Measurements from ENCODE around the gene KIF6. TPM values are rescaled to one million over a fixed set of nuclear protein-coding genes. Genes with fewer than 3 reads are reported as not detected.

Gene KIF6
- total RNA-seq, 1 donor from 2014 or later = 1.5 TPM

DNA sequence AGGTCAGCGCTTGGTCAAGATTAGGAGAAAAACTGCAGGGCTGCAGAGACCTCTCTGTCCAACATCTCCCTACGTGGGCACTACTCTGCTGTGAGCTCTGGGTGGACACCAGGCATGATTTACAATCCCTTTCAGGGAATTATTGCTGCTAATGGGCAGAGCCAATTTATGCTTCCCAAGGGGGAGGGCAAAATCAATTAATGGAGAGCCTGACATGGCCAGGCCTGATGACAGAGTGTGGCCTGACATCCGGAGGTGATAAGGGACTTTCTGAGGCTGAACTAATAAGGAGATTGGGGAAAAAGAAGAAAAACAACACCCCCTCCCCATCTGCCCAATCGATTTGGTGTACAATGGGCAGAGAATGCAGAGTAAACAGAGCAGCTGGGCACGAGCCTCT, 397.7 kb downstream of the KIF6 start:
- H3K9me3 Mint-ChIP-seq = no peaks in the 10 kb centered on the region
- no peak for DNase-seq (ENCODE audit: low read depth, low spot score)
- no peak overlapping the region for H3K27ac Mint-ChIP-seq (ENCODE audit: unreplicated experiment)
- peaks cover 4% of the 10 kb centered on the region for H3K4me1 Mint-ChIP-seq
- no peak overlapping the region for H3K4me3 Mint-ChIP-seq
- TF ChIP-seq, protein P1, sequence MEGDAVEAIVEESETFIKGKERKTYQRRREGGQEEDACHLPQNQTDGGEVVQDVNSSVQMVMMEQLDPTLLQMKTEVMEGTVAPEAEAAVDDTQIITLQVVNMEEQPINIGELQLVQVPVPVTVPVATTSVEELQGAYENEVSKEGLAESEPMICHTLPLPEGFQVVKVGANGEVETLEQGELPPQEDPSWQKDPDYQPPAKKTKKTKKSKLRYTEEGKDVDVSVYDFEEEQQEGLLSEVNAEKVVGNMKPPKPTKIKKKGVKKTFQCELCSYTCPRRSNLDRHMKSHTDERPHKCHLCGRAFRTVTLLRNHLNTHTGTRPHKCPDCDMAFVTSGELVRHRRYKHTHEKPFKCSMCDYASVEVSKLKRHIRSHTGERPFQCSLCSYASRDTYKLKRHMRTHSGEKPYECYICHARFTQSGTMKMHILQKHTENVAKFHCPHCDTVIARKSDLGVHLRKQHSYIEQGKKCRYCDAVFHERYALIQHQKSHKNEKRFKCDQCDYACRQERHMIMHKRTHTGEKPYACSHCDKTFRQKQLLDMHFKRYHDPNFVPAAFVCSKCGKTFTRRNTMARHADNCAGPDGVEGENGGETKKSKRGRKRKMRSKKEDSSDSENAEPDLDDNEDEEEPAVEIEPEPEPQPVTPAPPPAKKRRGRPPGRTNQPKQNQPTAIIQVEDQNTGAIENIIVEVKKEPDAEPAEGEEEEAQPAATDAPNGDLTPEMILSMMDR (conservative IDR thresholded peaks at IDR 0.05) = no peak
- H3K27me3 Mint-ChIP-seq (ENCODE audit: low read depth) = peaks cover 14% of the 10 kb centered on the region
- no peaks in the 10 kb centered on the region for H3K36me3 Mint-ChIP-seq (ENCODE audit: low read depth)

DNA sequence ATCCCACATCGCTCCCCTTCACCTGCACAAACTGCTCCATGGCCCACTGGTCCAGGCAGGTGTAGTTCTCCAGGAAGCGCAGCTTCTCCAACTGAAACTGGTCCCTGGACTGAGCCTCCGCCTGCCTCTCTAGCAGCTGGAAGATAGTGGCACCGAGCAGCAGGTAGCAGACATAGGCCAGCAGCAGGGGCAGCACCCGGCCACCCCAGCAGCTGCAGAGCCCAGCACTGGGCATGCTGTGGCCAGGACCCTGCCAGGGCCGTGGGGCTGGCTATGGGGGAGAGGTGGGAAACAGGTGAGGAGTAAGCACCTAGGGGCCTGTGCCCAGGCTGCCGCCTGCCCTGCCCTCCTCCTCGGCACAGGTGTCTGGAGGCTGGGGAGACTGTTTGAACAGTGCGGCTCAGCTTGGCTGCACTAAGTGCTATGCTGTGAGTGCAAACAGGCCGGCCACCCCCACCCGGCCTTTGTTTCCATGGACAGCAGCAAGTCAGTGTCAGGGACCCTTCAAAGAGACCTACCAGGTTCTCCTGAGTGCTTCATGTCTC, 402.8 kb downstream of the KIF6 start, which contains the start of gene KCNK16:
TSS of gene KCNK16 (minus strand) at position 397 of the 545 bp plus-strand sequence. CDS start at position 235, 162 bp downstream.
- Mint-ChIP-seq H3K9me3 (no peaks in the 10 kb centered on the region), H3K4me1 (no peaks in the 10 kb centered on the region), H3K27me3 (ENCODE audit: low read depth) (peaks cover 38% of the 10 kb centered on the region), H3K36me3 (ENCODE audit: low read depth) (no peaks in the 10 kb centered on the region), H3K4me3 (no peak within 1 kb of the TSS), H3K27ac (ENCODE audit: unreplicated experiment) (no peak within 1 kb of the TSS)
- DNase-seq (ENCODE audit: low read depth, low spot score) = no peak
- TF ChIP-seq, protein P1 (conservative IDR thresholded peaks at IDR 0.05) = no peak

DNA sequence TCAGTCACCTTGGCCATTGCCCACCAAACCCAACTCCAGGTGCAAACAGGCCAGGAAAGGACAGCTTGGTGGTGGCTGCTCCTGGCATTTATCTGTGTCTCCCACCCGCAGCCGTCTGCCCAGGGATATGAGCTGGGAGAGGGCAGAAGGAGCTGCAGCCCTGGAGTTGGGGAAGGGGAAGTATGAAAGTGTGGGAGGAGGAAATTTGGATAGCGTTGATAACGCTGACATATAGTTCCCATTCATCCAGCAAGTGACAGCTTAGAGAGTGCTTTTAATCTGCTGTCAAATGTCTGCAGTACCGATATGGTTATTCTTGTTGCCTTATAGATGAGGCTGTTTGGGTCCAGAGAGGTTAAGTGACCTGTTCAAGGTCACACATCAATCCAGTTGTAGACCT, 403.4 kb downstream of the KIF6 start:
- DNase-seq (ENCODE audit: low read depth, low spot score) = no peak
- Mint-ChIP-seq H3K4me1 (no peaks in the 10 kb centered on the region), H3K27ac (ENCODE audit: unreplicated experiment) (no peak overlapping the region), H3K36me3 (ENCODE audit: low read depth) (no peaks in the 10 kb centered on the region), H3K9me3 (no peaks in the 10 kb centered on the region), H3K4me3 (no peak overlapping the region), H3K27me3 (ENCODE audit: low read depth) (peaks cover 40% of the 10 kb centered on the region)
- TF ChIP-seq, protein P1 (conservative IDR thresholded peaks at IDR 0.05) = no peak

DNA sequence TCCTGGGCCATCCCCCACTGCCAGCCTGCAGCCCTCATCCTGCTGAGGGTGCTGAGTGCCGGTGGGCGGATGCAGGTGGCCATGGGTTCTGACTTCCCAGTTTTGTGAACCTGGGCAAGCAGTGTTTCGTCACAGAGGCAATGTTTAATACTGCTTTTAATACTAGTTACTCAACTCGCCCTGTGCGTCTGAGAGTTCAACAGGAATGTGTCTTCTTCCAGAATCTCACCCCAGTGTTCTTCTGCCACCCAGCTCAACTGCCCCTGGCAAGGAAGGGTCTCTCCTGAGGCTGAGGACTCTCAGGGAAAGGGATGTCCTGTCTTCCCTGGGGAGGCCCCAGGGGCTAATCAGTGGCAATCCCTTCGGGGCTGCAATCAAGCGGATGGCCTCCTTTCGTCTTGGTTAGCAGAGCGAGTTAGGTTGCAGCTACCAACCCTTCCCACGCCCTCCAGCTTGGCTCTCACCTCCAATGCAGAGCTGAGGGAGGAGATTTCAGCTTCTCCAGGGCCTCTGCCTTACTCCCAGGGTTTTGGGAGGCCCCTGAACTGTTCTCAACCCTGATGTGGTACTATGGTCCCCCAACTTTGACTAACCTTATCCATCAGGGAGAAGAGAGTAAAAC, 404.7 kb downstream of the KIF6 start:
- Mint-ChIP-seq H3K27ac (ENCODE audit: unreplicated experiment) (no peak overlapping the region), H3K4me1 (no peaks in the 10 kb centered on the region), H3K4me3 (no peak overlapping the region), H3K27me3 (ENCODE audit: low read depth) (peaks cover 52% of the 10 kb centered on the region), H3K9me3 (no peaks in the 10 kb centered on the region), H3K36me3 (ENCODE audit: low read depth) (no peaks in the 10 kb centered on the region)
- TF ChIP-seq, protein P1 (conservative IDR thresholded peaks at IDR 0.05) = no peak
- DNase-seq (ENCODE audit: low read depth, low spot score) = no peak

DNA sequence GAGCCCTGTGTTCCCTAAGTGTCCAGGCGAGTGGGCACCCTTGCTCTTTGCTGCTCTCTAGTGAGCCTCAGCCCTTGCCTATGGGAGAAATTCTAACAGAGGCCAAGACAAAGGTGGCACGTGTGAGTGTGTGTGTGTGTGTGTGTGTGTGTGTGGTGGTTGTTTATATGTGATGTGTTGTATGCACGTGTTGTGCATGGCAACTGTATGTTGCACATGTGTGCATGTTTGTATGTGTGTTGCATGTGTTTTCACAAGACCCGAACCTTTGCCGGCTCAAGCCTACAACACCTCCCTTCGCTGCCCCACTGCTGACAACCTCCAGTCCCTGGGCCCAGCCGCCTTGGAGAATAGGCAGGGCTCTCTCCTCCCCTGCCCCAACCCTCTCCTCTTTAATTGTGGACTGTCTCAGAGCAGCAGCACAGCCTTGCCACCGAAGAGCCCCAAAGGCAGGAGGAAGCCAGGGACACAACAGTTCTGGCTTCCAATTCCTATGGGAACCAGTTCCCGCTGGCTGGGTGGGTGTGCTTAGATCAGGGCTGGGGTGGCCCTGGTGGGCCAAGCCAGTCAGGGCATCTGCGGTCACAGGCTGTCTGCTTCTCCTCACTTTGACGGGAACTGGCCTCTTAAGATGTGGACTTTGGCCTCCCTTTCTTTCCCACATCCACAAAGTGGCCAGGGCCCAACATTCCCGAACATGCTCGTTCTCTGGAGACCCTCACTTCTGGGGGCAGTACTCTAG, 405.4 kb downstream of the KIF6 start:
- no peak overlapping the region for H3K4me3 Mint-ChIP-seq
- peaks cover 55% of the 10 kb centered on the region for H3K27me3 Mint-ChIP-seq (ENCODE audit: low read depth)

More for the DNA sequence above, 405.4 kb downstream of the KIF6 start:
- no peak for DNase-seq (ENCODE audit: low read depth, low spot score)
- Mint-ChIP-seq H3K9me3 (no peaks in the 10 kb centered on the region), H3K27ac (ENCODE audit: unreplicated experiment) (no peak overlapping the region), H3K36me3 (ENCODE audit: low read depth) (no peaks in the 10 kb centered on the region), H3K4me1 (no peaks in the 10 kb centered on the region)
- TF ChIP-seq, protein P1 (conservative IDR thresholded peaks at IDR 0.05) = no peak
